OCI-LY1 (cell line): ENCODE data around the gene NEMP1.

Source experiments
- H2AFZ ChIP-seq: fragments of 200-600 bp; sonication (generic), shearing (Covaris generic); 2 replicates; pipeline ENCODE4 v1.6.0; 2014; ENCODE audit warnings: antibody characterized with exemption, mild to moderate bottlenecking, low read length
- H3F3A ChIP-seq: fragments of 200-600 bp; sonication (generic), shearing (Covaris generic); 2 replicates; pipeline ENCODE4 v1.6.0; 2014; ENCODE audit warnings: mild to moderate bottlenecking, antibody characterized with exemption, low read length, moderate library complexity; ENCODE audit not compliant: insufficient read depth
- H3K27ac ChIP-seq: fragments of 200-600 bp; sonication (generic); 2 replicates; pipeline ENCODE4 v1.5.1; 2014; ENCODE audit warnings: low read length, mixed run types, mild to moderate bottlenecking, low read depth; ENCODE audit not compliant: poor library complexity, severe bottlenecking
- H3K27me3 ChIP-seq: fragments of 200-600 bp; sonication (generic); 2 replicates; pipeline ENCODE4 v1.6.0; 2014; ENCODE audit warnings: antibody characterized with exemption, mild to moderate bottlenecking, low read length, moderate library complexity; ENCODE audit not compliant: insufficient read depth
- H3K36me3 ChIP-seq: fragments of 200-600 bp; sonication (generic); 2 replicates; pipeline ENCODE4 v1.6.1; 2014; ENCODE audit warnings: mild to moderate bottlenecking, antibody characterized with exemption, low read length, moderate library complexity, mixed read lengths; ENCODE audit not compliant: insufficient read depth
- H3K4me1 ChIP-seq: fragments of 200-600 bp; sonication (generic); 2 replicates; pipeline ENCODE4 v1.5.1; 2014; ENCODE audit warnings: mild to moderate bottlenecking, low read length, moderate library complexity; ENCODE audit not compliant: insufficient read depth, severe bottlenecking
- H3K4me2 ChIP-seq: fragments of 200-600 bp; sonication (generic), shearing (Covaris generic); 2 replicates; pipeline ENCODE4 v1.6.1; 2014; ENCODE audit warnings: low read length
- H3K4me3 ChIP-seq: fragments of 200-600 bp; sonication (generic); 2 replicates; pipeline ENCODE4 v1.5.1; 2014; ENCODE audit warnings: low read length, low read depth, mild to moderate bottlenecking, mixed read lengths; ENCODE audit not compliant: poor library complexity, severe bottlenecking
- H3K79me2 ChIP-seq: fragments of 200-600 bp; shearing (Covaris generic); 2 replicates; pipeline ENCODE4 v1.6.1; 2016; ENCODE audit warnings: mixed run types, low read length, mixed read lengths; ENCODE audit not compliant: insufficient read depth
- H3K9ac ChIP-seq: fragments of 200-600 bp; sonication (generic), shearing (Covaris generic); 2 replicates; pipeline ENCODE4 v1.6.1; 2014; ENCODE audit warnings: mild to moderate bottlenecking, low read length, mixed read lengths
- H3K9me2 ChIP-seq: fragments of 200-600 bp; sonication (generic), shearing (Covaris generic); 2 replicates; pipeline ENCODE4 v1.6.1; 2014; ENCODE audit warnings: low read depth, mild to moderate bottlenecking, low read length, mixed read lengths
- H3K9me3 ChIP-seq: fragments of 200-600 bp; shearing (Covaris generic); 2 replicates; pipeline ENCODE4 v1.6.1; 2014; ENCODE audit warnings: low read length, mixed read lengths
- H4K20me1 ChIP-seq: fragments of 200-600 bp; sonication (generic), shearing (Covaris generic); 2 replicates; pipeline ENCODE4 v1.6.0; 2016; ENCODE audit warnings: mild to moderate bottlenecking, low read length; ENCODE audit not compliant: insufficient read depth
- CTCF ChIP-seq: fragments of 200-600 bp; sonication (generic), shearing (Covaris generic); IDR thresholded peaks from 2 replicates; pipeline ENCODE4 v1.5.1; 2017; ENCODE audit warnings: mild to moderate bottlenecking, antibody characterized with exemption, low read length, moderate library complexity, mixed read lengths
- EZH2 ChIP-seq: fragments of 200-600 bp; sonication (generic), shearing (Covaris generic); IDR thresholded peaks from 2 replicates; pipeline ENCODE4 v1.8.0; 2017; ENCODE audit warnings: borderline replicate concordance, mixed run types, mild to moderate bottlenecking, antibody characterized with exemption, low read length, moderate library complexity, mixed read lengths

The NEMP1 gene

GRCh38 chr12:57012600-57013465 is 65.8 kb downstream of the NEMP1 start:
- Histone ChIP-seq H3K9ac (no peak overlapping the region), H3K79me2 (no peaks in the 10 kb centered on the region), H3K9me3 (no peaks in the 10 kb centered on the region), H3K4me2 (no peak overlapping the region), H2AFZ (no peak overlapping the region), H3K4me3 (no peak overlapping the region), H3K36me3 (no peaks in the 10 kb centered on the region), H4K20me1 (no peaks in the 10 kb centered on the region), H3K9me2 (no peaks in the 10 kb centered on the region), H3K27me3 (peaks cover 6% of the 10 kb centered on the region; the same call in 1 of the 2 replicates), H3F3A (no peaks in the 10 kb centered on the region), H3K27ac (no peak overlapping the region), H3K4me1 (no peaks in the 10 kb centered on the region)
- TF ChIP-seq EZH2 (no peak), CTCF (no peak)

DNA sequence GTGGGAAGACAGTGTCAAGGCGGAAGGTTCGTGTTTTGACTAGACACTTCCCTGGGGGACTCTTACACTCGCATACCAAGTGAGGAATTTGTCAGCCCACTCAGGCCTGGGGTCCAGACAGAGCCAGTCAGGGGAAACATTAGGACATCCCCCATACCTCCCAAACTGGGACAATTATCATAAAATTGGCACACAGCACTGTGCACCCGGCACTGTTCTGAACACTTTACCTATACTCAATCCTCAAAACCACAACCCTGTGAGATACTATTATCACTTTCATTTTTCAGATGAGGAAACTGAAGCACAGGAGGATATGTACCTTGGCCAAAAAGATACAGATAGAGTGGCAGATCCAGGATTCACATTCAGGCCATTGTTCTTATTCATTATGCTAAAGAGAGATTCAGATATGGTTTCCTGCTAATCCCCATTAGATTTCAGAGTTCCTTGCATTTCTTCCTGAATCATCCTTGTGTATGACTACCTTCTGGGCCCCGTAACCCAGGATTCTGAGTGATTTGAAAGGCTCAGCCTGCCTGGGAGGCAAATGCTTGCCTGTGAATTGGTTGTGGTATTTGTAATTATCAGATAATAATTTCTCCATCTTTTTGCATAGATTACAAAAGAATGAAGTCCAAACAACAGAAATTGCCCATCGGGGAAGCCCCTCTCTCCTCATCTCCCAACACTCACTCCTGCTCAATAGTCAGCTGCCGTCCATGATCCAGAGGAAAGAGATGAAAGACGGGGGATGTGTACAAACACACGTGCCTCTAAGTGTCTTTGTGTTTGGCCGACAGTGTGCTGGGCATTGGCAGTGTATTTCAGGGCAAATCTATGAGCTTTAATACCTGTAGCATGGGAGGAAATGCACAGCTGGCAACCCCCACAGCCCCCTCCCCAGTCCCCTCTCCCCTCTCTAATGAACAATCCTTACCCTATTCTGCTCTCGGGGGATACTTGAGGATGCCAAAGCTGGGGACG is 66.9 kb downstream of the NEMP1 start:
- no peaks in the 10 kb centered on the region for H3K9me3 ChIP-seq
- H3K9me2 ChIP-seq: no peaks in the 10 kb centered on the region
- H3K9ac ChIP-seq: no peak overlapping the region
- H3K4me3 ChIP-seq: no peak overlapping the region
- no peaks in the 10 kb centered on the region for H4K20me1 ChIP-seq
- TF ChIP-seq CTCF (no peak), EZH2 (no peak)
- no peak overlapping the region for H2AFZ ChIP-seq
- H3F3A ChIP-seq: no peaks in the 10 kb centered on the region
- no peaks in the 10 kb centered on the region for H3K79me2 ChIP-seq
- no peak overlapping the region for H3K27ac ChIP-seq
- H3K27me3 ChIP-seq: peaks cover 6% of the 10 kb centered on the region; the same call in 1 of the 2 replicates
- H3K36me3 ChIP-seq: no peaks in the 10 kb centered on the region
- H3K4me1 ChIP-seq: peaks cover 3% of the 10 kb centered on the region
- no peak overlapping the region for H3K4me2 ChIP-seq

GRCh38 chr12:57010627-57011247 is 67.9 kb downstream of the NEMP1 start:
- TF ChIP-seq EZH2 (no peak), CTCF (no peak)
- Histone ChIP-seq H3K27me3 (peaks cover 6% of the 10 kb centered on the region; the same call in 1 of the 2 replicates), H4K20me1 (no peaks in the 10 kb centered on the region), H3K27ac (no peak overlapping the region), H3K9me2 (no peaks in the 10 kb centered on the region), H3K9ac (no peak overlapping the region), H3K79me2 (0 out of 2 replicates have a peak, but pooled peaks cover 2% of the 10 kb centered on the region), H3K4me2 (no peak overlapping the region), H3K4me3 (no peak overlapping the region), H3K9me3 (no peaks in the 10 kb centered on the region), H3F3A (no peaks in the 10 kb centered on the region), H3K4me1 (peaks cover 8% of the 10 kb centered on the region), H2AFZ (no peak overlapping the region), H3K36me3 (no peaks in the 10 kb centered on the region)
